Measurements from ENCODE around the gene PPP2R2B. TPM values are rescaled to one million over a fixed set of nuclear protein-coding genes. Genes with fewer than 3 reads are reported as not detected.

Gene PPP2R2B
- total RNA-seq, 1 donor from 2014 or later = 0.95 TPM

GRCh38 chr5:146889169-146889568 is 10.6 kb upstream of the PPP2R2B start:
- no peaks in the 10 kb centered on the region for H3K4me1 ChIP-seq
- no peak overlapping the region for H3K4me3 ChIP-seq
- intact Hi-C loops (cut with DNase I) = no loop called here
- H3K36me3 ChIP-seq = no peaks in the 10 kb centered on the region
- no peak overlapping the region for H3K27ac ChIP-seq
- no peak for DNase-seq
- TF ChIP-seq CTCF (IDR thresholded peaks at IDR 0.05) = no peak
- no peaks in the 10 kb centered on the region for H3K9me3 ChIP-seq
- H3K27me3 ChIP-seq (ENCODE audit: low read depth) = no peaks in the 10 kb centered on the region
- no peak for ATAC-seq

GRCh38 chr5:146888351-146888978 is 9.9 kb upstream of the PPP2R2B start:
- DNase-seq (no peak), ATAC-seq (no peak)
- Histone ChIP-seq H3K4me3 (no peak overlapping the region), H3K9me3 (no peaks in the 10 kb centered on the region), H3K27me3 (ENCODE audit: low read depth) (no peaks in the 10 kb centered on the region), H3K27ac (no peak overlapping the region), H3K36me3 (no peaks in the 10 kb centered on the region), H3K4me1 (no peaks in the 10 kb centered on the region)
- intact Hi-C loops (cut with DNase I) = no loop called here
- TF ChIP-seq CTCF (IDR thresholded peaks at IDR 0.05) = no peak

GRCh38 chr5:146884066-146884626 is 5.6 kb upstream of the PPP2R2B start:
- DNase-seq (no peak), ATAC-seq (no peak)
- H3K9me3 ChIP-seq = no peaks in the 10 kb centered on the region
- no peak overlapping the region for H3K27ac ChIP-seq
- peaks cover 3% of the 10 kb centered on the region for H3K27me3 ChIP-seq (ENCODE audit: low read depth)
- no peaks in the 10 kb centered on the region for H3K36me3 ChIP-seq
- H3K4me1 ChIP-seq = no peaks in the 10 kb centered on the region
- no peak for TF ChIP-seq CTCF (IDR thresholded peaks at IDR 0.05)
- H3K4me3 ChIP-seq = no peak overlapping the region
- intact Hi-C loops (cut with DNase I) = no loop called here

GRCh38 chr5:146883511-146883910 is 5.0 kb upstream of the PPP2R2B start:
- Histone ChIP-seq H3K9me3 (no peaks in the 10 kb centered on the region), H3K4me1 (peaks cover 2% of the 10 kb centered on the region), H3K36me3 (no peaks in the 10 kb centered on the region), H3K4me3 (no peak overlapping the region), H3K27ac (no peak overlapping the region), H3K27me3 (ENCODE audit: low read depth) (peaks cover 10% of the 10 kb centered on the region)
- no peak for DNase-seq
- TF ChIP-seq CTCF (IDR thresholded peaks at IDR 0.05) = no peak
- no peak for ATAC-seq
- intact Hi-C loops (cut with DNase I) = no loop called here

GRCh38 chr5:146880966-146881365 is 2.4 kb upstream of the PPP2R2B start:
- H3K27me3 ChIP-seq (ENCODE audit: low read depth) = peaks cover 27% of the 10 kb centered on the region
- DNase-seq = no peak
- no peak overlapping the region for H3K4me3 ChIP-seq
- H3K9me3 ChIP-seq = no peaks in the 10 kb centered on the region
- no peak overlapping the region for H3K27ac ChIP-seq
- H3K4me1 ChIP-seq = peaks cover 18% of the 10 kb centered on the region
- ATAC-seq = no peak
- no peaks in the 10 kb centered on the region for H3K36me3 ChIP-seq
- no peak for TF ChIP-seq CTCF (IDR thresholded peaks at IDR 0.05)
- intact Hi-C loops (cut with DNase I) = no loop called here
